Anterior cingulate cortex (tissue), 58 donors: ENCODE measurements around the gene NLGN3.

Experiments
- DNase-seq, 58 donors: peaks; one replicate each; lab custom pipeline; 2025; lab: John Stamatoyannopoulos, UW

NLGN3 gene

DNA sequence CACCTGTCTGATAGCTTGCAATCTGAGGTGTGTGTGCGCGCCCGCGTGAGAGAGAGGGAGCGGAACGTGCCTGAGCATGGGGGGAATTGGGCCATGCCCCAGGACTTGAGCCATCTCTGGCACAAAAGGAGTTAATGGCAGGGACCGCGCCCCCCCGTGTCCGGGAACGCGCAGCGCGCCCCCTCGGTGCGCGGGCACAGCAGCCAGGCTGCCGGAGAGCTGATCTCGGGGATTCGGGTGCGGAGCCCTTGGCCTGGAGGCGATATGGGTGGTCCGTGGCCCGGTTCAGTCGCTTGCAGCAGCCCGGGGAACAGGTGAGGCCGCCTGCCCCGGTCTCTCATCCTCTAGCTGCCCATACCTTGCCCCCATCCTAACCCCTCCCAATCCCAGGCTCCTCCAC, at the start of gene NLGN3:
NLGN3 (plus strand) TSS at position 191 of the 400 bp plus-strand sequence. CDS start 2,909 bp downstream, outside the sequence.
- peak in 46 of 58 donors; percentile 1 to 58 (median 34) for DNase-seq

- no peak for DNase-seq
Measured at GRCh38 chrX:71095033-71095432, 49.6 kb upstream of the NLGN3 start.

DNA sequence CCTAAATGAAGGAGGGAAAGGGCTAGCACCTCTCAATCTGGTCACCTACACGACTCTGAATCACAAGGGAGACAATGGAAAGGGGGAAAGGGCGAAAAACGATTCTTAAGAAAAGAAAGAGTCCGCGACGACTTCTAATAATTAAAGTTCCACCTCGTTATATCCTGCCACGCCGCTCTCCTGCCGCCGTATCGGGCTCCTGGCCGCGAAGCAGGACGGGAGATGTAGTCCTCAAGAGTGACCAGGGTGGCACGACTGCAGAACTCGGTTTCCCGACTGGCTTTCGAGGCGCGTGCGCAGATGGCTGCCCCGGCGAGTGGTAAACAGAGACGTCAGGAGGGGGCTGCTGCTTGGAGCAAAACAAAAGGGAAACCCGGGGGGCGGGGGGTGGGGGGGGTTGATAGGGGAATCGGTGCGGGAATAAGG, 49.1 kb upstream of the NLGN3 start, which contains the start of gene FOXO4:
FOXO4 (plus strand) TSS at position 297 of the 426 bp plus-strand sequence. CDS start 678 bp downstream, outside the sequence.
- DNase-seq = peak; percentile 16 to 93 (median 82)

DNA sequence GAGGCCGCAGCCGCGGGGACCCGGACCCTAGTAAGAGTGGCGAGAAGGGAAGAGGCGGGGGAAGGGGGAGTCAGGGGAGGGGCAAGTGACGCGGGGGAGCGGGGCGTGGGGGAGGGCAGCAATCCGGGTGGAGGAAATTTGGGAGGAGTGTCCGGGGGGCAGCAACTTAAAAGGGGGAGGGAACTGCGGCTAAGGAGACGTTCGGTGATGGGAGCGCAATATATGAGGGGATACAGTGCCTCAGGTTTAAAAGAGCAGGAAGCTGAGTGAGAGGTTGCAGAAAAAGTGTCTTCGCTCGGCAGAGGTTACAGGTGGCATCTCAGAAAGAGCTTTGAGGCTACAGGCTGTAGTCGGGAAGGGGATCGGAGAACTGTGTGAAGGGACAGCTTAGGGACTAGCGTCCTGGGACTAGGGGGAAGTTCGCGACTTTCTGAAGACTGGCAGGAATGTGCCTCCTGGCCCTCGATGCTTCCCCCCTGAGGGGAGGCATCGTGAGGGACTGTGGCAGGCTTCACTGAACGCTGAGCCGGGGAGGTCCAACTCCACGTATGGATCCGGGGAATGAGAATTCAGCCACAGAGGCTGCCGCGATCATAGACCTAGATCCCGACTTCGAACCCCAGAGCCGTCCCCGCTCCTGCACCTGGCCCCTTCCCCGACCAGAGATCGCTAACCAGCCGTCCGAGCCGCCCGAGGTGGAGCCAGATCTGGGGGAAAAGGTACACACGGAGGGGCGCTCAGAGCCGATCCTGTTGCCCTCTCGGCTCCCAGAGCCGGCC, 48.5 kb upstream of the NLGN3 start:
- peak in 7 of 58 donors; percentile 1 to 85 (median 41) for DNase-seq

DNA sequence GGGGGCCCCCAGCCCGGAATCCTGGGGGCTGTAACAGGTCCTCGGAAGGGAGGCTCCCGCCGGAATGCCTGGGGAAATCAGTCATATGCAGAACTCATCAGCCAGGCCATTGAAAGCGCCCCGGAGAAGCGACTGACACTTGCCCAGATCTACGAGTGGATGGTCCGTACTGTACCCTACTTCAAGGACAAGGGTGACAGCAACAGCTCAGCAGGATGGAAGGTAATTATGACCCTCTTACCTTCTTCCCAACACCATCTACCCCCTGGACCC, 47.9 kb upstream of the NLGN3 start:
- DNase-seq = no peak

DNA sequence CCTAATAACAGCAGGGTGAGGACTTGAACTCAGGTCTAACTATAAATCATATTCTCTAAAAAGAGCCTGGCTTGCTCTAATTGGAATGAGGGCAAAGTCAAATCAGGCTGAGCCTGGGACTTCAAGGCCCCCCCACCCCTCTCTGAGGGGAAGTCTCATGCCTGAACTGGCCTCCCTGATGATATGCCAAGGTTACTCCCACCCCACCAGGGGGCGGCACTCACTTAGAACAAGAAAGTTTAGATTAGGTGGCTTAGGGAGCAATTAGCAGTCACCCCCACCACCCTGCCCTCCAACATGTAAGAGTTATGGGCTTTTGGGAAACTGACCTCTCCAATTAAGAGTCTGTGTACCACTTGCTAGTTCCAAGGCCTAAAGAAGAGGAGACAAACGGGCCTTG, 46.3 kb upstream of the NLGN3 start:
- DNase-seq = peak in 33 of 58 donors; percentile 1 to 52 (median 9)

- DNase-seq = no peak
Measured at GRCh38 chrX:71098951-71099506, 45.6 kb upstream of the NLGN3 start.

DNA sequence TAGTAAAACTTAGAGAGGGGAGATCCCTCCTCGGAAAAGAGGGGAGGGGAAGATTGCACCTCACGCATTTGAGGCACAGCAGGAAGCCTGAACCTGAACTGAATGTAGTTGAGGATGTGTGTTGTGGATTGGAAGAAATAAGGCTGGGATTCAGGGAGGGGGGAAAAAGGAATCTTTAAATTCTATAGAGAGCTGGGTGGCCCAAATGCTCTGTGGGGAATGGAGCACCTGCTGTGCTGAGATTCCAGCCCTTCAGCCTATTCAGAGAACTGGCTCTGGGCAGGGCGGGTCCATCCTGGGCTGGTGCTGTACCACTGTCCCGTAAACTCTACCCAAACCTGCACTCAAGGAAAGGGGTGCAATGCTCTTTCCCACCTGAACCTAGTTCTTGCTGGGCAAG, 44.9 kb upstream of the NLGN3 start:
- DNase-seq = no peak

- DNase-seq = no peak
Measured at GRCh38 chrX:71100581-71101505, 43.8 kb upstream of the NLGN3 start.

GRCh38 chrX:71102292-71102691, 42.3 kb upstream of the NLGN3 start:
- no peak for DNase-seq

GRCh38 chrX:71103110-71103983, 41.3 kb upstream of the NLGN3 start:
- DNase-seq = peak in 3 of 58 donors; percentile 0 to 14 (median 1)

GRCh38 chrX:71105628-71106027, 39.0 kb upstream of the NLGN3 start:
- DNase-seq = no peak

DNA sequence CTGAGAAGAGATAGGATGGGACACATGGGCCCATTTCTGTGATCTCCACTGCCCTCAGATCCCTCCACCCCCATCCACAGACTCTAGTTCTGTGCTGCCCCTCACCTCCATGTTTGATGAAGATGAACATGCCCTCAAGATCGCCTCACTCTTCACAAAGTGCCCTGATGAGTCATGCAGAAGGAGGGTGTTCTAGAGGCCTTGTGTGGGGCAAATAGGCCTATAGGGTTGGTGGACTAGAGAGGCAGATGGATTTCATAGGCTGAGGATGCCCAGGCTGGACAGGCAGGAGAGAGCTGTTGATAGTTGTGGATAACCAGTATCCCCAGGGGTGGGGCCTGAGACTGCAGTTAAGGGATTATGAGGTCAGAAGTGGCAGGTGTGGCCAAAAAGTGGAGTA, 38.2 kb upstream of the NLGN3 start, which contains the start of gene CXorf65:
CXorf65 (minus strand) TSS at position 314 of the 400 bp plus-strand sequence; CDS start at position 130, 184 bp downstream.
- DNase-seq = no peak

- no peak for DNase-seq
Measured at GRCh38 chrX:71107245-71107644, 37.4 kb upstream of the NLGN3 start.

DNA sequence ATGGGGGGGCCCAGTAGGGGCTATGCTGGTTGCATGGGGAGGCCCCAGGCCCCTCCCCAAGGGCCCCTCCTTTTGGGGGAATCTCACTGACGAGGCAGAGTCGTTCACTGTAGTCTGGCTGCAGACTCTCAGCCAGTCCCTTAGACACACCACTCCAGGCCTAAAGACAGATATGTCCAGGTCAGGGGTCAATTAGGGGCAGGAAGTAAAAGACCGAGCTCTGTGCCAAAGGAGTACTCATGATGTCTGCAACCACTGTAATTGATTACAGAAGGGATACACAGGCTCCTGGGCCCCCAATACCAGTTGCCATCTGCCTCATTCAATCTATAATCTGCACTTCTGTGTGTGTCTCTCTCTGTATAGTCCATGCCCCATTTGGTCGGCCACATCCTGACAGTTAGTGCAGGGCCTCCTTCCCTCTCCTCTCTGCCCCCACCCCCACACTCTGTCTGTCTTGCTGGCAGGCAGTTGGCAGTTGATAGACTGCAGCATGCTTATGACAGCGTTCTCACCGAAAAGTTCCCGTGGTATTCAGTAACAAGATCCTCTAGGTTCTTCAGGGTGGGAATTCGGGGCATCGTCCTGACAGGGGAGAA, 36.8 kb upstream of the NLGN3 start:
- DNase-seq = no peak

DNA sequence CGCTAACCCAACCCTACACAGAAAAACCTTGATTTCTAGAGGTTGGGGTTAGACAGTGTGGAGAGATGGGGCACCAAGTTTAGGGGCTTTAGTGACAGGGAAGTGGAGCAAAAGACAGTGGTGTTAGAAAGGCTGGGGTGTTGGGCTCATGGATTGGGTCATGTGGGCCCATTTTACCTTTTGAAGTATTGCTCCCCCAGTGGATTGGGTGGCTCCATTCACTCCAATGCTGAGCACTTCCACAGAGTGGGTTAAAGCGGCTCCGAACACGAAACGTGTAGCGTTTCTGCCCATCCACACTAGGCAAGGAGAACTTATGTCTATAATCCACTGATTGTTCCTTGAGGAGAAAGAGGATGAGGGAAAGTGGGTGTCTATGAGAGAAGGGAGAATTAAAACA, 35.6 kb upstream of the NLGN3 start:
- no peak for DNase-seq

GRCh38 chrX:71111141-71111843, 33.3 kb upstream of the NLGN3 start, which contains the start of gene IL2RG:
TSS of gene IL2RG (minus strand) at chrX:71111577. CDS start at chrX:71111539, 38 bp downstream.
- DNase-seq = no peak

GRCh38 chrX:71111921-71112431, 32.7 kb upstream of the NLGN3 start:
- no peak for DNase-seq

DNA sequence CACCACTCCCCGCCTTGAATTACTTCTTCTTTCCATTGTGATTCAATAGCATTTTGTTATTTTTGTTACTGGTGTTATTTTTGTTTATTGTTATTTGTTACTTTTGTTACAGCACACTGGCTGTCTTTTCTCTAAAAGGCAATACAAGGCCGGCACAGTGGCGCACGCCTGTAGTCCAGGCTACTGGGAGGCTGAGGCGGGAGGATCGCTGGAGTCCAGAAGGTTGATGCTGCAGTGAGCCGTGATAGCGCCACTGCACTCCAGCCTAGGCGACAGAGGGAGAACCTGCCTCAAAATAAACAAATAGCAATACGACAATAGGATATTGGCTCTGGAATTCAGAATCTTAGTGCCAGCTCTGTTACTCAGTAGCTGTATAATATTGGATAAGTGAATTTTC, 27.3 kb upstream of the NLGN3 start:
- DNase-seq = no peak
